GM12878 (cell line): ENCODE data around the gene USP34. TPM values are rescaled to one million over a fixed set of nuclear protein-coding genes. Genes with fewer than 3 reads are reported as not detected.
"Not testable (repeated sequence)": the region's sequence is repeated elsewhere in the genome, so short reads cannot be mapped to it uniquely, and the experiment has no call there.

ENCODE experiments used
- ATAC-seq: fragments of 200-7000 bp; cut with Tn5 transposase; 3 replicates; pipeline ENCODE4 v1.9.1; 2020; ENCODE audit warnings: mild to moderate bottlenecking, moderate library complexity
- BruUV-seq: library from RNA; stranded (reverse); fragments of 400-500 nt; replicated peaks from 2 replicates; lab custom pipeline; 2021; lab: Mats Ljungman, UMichigan
- CTCF ChIA-PET: fragments of 300-600 bp; sonication (Branson Sonifier 250); formaldehyde crosslinking; extraction: SDS; loops from one replicate; lab custom pipeline; 2021; ENCODE audit warnings: inconsistent platforms; lab: Yijun Ruan, JAX
- POLR2A ChIA-PET: fragments of 350-600 bp; formaldehyde crosslinking; extraction: SDS; loops from one replicate; lab custom pipeline; 2021; ENCODE audit warnings: inconsistent platforms; lab: Charles Lee
- RAD21 ChIA-PET: fragments of 300-600 bp; sonication (Branson Sonifier 250); formaldehyde crosslinking; loops from one replicate; lab custom pipeline; 2023; ENCODE audit warnings: antibody characterized with exemption; ENCODE audit not compliant: unreplicated experiment; lab: Charles Lee
- SMC1A ChIA-PET: fragments of 300-600 bp; sonication (Branson Sonifier 250); formaldehyde crosslinking; loops from one replicate; lab custom pipeline; 2023; ENCODE audit not compliant: unreplicated experiment, uncharacterized antibody; lab: Charles Lee
- DNase-seq: peaks from one replicate; pipeline ENCODE4 v3.0.0-alpha.2; 2011; ENCODE audit warnings: low read depth, low spot score
- FAIRE-seq: peaks from 3 replicates; lab custom pipeline; 2011; peaks lifted over from hg19 to GRCh38; lab: Jason Lieb, UNC
- H2AFZ ChIP-seq: 2 replicates; pipeline ENCODE4 v1.6.0; 2011; ENCODE audit warnings: low read depth, low read length, control low read depth; ENCODE audit not compliant: control insufficient read depth
- H3K27ac ChIP-seq: 2 replicates; pipeline ENCODE4 v1.5.1; 2011; ENCODE audit warnings: control low read depth; ENCODE audit not compliant: control insufficient read depth, insufficient read depth
- H3K27me3 ChIP-seq, 2 experiments: replicated peaks in 1 of 2; 2 replicates each; pipeline versions ENCODE4 v1.6.0 to v1.6.1; 2011; ENCODE audit warnings: low read length in 1 of 2; ENCODE audit not compliant: control insufficient read depth in 2 of 2, insufficient read depth in 2 of 2
- H3K36me3 ChIP-seq, 2 experiments: 2 replicates each; pipeline ENCODE4 v1.5.1; 2011; ENCODE audit warnings: low read length in 1 of 2; ENCODE audit not compliant: control insufficient read depth in 2 of 2, insufficient read depth in 2 of 2
- H3K4me1 ChIP-seq: 2 replicates; pipeline ENCODE4 v1.6.1; 2011; ENCODE audit warnings: mild to moderate bottlenecking, low read length, moderate library complexity, mixed read lengths; ENCODE audit not compliant: control insufficient read depth, insufficient read depth
- H3K4me2 ChIP-seq: 2 replicates; pipeline ENCODE4 v1.6.0; 2011; ENCODE audit warnings: control low read depth; ENCODE audit not compliant: control insufficient read depth, insufficient read depth
- H3K4me3 ChIP-seq: fragments of 200-600 bp; sonication (generic); 2 replicates; pipeline ENCODE4 v1.5.1; 2016
- H3K79me2 ChIP-seq: 2 replicates; pipeline ENCODE4 v1.6.0; 2011; ENCODE audit warnings: low read length; ENCODE audit not compliant: control insufficient read depth, insufficient read depth
- H3K9ac ChIP-seq: 2 replicates; pipeline ENCODE4 v1.8.0; 2011; ENCODE audit warnings: low read length, control low read depth, mixed read lengths; ENCODE audit not compliant: control insufficient read depth, insufficient read depth
- H3K9me3 ChIP-seq: replicated peaks from 3 replicates; pipeline ENCODE4 v1.5.1; 2011; ENCODE audit warnings: mild to moderate bottlenecking, low read length; ENCODE audit not compliant: control insufficient read depth, insufficient read depth
- H4K20me1 ChIP-seq: 2 replicates; pipeline ENCODE4 v1.6.0; 2011; ENCODE audit not compliant: control insufficient read depth, insufficient read depth
- WGBS: methylation state at CpG from one replicate; pipeline ENCODE4 v1.1.6; 2016; ENCODE audit warnings: low lambda C conversion rate; ENCODE audit not compliant: insufficient replicate concordance, insufficient coverage; ENCODE audit errors: missing lambda C conversion rate; 5-methylcytosine and 5-hydroxymethylcytosine counted together
- in situ Hi-C: fragments of 300-500 bp; cut with MboI; formaldehyde crosslinking; loops from 9 replicates; pipeline ENCODE4 v1.14.3; 2018; ENCODE audit warnings: mixed read lengths
- intact Hi-C: fragments of 100-400 bp; cut with micrococcal nuclease; formaldehyde crosslinking; loops from one replicate; pipeline ENCODE4 v1.14.2; 2022; ENCODE audit not compliant: unreplicated experiment
- polyA plus RNA-seq, 11 experiments: library from polyadenylated mRNA; depleted of rRNA in 4 of 11; unstranded in 6 of 11; stranded (reverse) in 5 of 11; fragments of >200 nt; fragmentation: Nextera tagmentation in 4 of 11; fragmentation: Illumina TruSeq in 1 of 11; extraction: Ambion mirVana in 4 of 11; extraction: Trizol in 1 of 11; gene quantifications; 1 replicate in 1 of 11; 2 replicates in 10 of 11; pipeline versions ENCODE4 v1.2.1 to v1.2.3, GENCODE V29; 2011 to 2016; ENCODE audit warnings: inconsistent platforms in 2 of 11, missing spikeins in 2 of 11, low read depth in 1 of 11
- total RNA-seq, 4 experiments: library from RNA; depleted of rRNA in 3 of 4; stranded (reverse); fragments of >200 nt in 3 of 4; fragmentation: Illumina TruSeq in 1 of 4; extraction: Trizol in 1 of 4; gene quantifications; 2 replicates each; pipeline versions ENCODE4 v1.2.1 to v1.2.3, GENCODE V29; 2013 to 2021

Gene USP34
- total and polyA plus RNA-seq, 10 of the 15 experiments (the other 5 are each of a cell fraction or from before 2014, with no cell fraction given): 26.2 to 106 (median 62.1) TPM

GRCh38 chr2:61387588-61387987 is 83.3 kb downstream of the USP34 start:
- over 99% methylated on average over 7 of the region's 7 CpGs for WGBS
- CTCF ChIA-PET: interaction anchor here (1.1 kb wide), 1 partner anchor 46 kb away, joined by 3 read pairs; no protein-coding TSS in a partner anchor

GRCh38 chr2:61380882-61381197 is 90.0 kb downstream of the USP34 start:
- H4K20me1 ChIP-seq, H3K27ac ChIP-seq, H2AFZ ChIP-seq, FAIRE-seq, BruUV-seq, intact Hi-C loops, DNase-seq, H3K9ac ChIP-seq, ATAC-seq, H3K4me3 ChIP-seq, in situ Hi-C loops, H3K27me3 ChIP-seq, H3K4me1 ChIP-seq, POLR2A ChIA-PET, H3K9me3 ChIP-seq, H3K4me2 ChIP-seq, H3K79me2 ChIP-seq: not testable (repeated sequence)
- WGBS: 98% methylated on average over 4 of the region's 4 CpGs
- H3K36me3 ChIP-seq: peaks cover 0 to 20% of the 10 kb centered on the region in 2 experiments; a peak in 3 of 4 replicates
- SMC1A ChIA-PET: interaction anchor here (0.6 to 1.6 kb wide), 3 partner anchors 10 to 102 kb away, joined by 3 read pairs; no protein-coding TSS in a partner anchor
- CTCF ChIA-PET: interaction anchor here (1.4 kb wide), 1 partner anchor 244 kb away, joined by 3 read pairs; no protein-coding TSS in a partner anchor
- RAD21 ChIA-PET: interaction anchor here (0.6 kb wide), 1 partner anchor 135 kb away, joined by 6 read pairs; no protein-coding TSS in a partner anchor

More at GRCh38 chr2:61387588-61387987, 83.3 kb downstream of the USP34 start:
- H3K27ac ChIP-seq, RAD21 ChIA-PET, POLR2A ChIA-PET, H3K79me2 ChIP-seq, BruUV-seq, H3K9ac ChIP-seq, H2AFZ ChIP-seq, intact Hi-C loops, H3K36me3 ChIP-seq, FAIRE-seq, DNase-seq, in situ Hi-C loops, H3K9me3 ChIP-seq, H3K4me3 ChIP-seq, H4K20me1 ChIP-seq, H3K4me1 ChIP-seq, H3K27me3 ChIP-seq, H3K4me2 ChIP-seq, ATAC-seq: not testable (repeated sequence)
- SMC1A ChIA-PET: interaction anchor here (1.2 kb wide), 1 partner anchor 14 kb away, joined by 3 read pairs; no protein-coding TSS in a partner anchor
